ENCODE data around the gene HINT2.

The HINT2 gene

DNA sequence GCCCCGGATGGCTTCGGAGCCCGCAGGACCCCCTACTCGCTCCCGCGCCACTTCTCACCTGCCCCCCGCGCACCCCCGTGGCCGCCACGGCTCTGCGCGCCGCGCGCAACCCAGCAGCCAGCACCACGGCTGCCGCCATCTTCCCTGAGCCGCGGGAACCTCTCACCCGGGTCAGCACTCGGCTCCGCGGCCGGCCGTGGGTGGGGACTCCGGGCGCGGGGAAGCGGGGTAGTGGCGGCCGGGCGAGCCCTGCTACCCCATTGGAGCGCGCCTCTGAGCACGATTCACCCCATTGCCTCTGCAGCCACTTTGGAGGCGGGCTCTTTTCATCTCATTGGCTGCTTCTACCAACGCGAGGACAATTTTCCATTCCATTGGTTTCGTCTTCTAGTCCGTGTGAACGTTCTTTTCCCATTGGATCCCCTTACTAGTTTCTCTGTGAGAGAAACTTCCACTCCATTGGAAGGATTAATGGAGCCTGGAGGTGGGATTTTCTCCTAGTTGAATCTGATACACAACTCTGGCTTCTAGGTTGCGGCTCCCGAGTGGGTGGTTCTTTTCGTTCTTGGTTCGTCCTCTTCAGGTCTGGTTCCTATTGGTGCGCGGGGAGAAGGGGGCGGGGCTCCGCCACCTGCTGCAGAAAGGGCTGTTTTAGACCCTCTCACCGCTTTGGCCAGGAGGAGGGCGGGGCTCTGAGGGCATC is at the start of gene HINT2:
Gene HINT2 (minus strand): TSS at position 202 of the 703 bp plus-strand sequence. CDS start 63 bp downstream, at position 139.
- peak; percentile 92 for DNase-seq (ENCODE audit: low read depth)

DNA sequence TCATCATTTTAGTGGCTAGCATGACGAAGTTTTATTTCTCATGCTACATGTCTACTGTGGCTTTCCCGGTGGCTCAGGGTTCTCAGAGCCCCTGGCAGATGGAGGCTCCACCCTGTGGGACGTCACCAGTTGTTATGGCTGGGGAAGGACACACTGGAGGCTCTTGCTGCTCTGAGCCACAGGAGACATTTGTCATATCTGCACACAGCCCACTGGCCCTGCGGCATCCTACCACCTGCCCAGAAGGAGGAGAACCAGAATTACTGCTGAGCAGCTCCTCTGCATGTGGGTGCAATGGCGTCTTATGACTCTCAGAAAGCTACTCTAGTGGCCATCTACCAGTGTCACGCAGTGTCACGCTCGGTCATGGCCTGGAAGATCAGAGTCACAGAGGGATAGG is 48.7 kb upstream of the HINT2 start:
- DNase-seq (ENCODE audit: low read depth): no peak

DNA sequence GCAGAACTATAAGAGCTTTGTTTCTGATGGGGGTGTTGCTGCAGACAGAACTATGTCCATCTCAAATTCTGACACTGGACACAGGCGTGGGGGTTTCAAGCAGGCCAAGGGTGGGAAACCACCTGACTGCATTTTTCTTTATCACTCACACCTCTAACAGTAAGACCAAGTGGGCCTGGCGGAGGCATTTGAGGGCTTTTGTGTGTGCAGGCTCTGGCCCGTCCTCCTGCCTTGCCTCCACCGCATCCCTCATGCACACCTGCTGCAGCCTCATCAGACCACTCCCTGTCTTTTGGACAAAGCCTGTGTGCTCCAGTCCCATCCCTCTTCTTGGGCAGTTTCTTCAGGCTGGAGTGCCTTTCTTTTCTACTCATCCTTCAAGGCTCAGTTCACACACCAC is 47.5 kb upstream of the HINT2 start:
- DNase-seq (ENCODE audit: low read depth): no peak

DNA sequence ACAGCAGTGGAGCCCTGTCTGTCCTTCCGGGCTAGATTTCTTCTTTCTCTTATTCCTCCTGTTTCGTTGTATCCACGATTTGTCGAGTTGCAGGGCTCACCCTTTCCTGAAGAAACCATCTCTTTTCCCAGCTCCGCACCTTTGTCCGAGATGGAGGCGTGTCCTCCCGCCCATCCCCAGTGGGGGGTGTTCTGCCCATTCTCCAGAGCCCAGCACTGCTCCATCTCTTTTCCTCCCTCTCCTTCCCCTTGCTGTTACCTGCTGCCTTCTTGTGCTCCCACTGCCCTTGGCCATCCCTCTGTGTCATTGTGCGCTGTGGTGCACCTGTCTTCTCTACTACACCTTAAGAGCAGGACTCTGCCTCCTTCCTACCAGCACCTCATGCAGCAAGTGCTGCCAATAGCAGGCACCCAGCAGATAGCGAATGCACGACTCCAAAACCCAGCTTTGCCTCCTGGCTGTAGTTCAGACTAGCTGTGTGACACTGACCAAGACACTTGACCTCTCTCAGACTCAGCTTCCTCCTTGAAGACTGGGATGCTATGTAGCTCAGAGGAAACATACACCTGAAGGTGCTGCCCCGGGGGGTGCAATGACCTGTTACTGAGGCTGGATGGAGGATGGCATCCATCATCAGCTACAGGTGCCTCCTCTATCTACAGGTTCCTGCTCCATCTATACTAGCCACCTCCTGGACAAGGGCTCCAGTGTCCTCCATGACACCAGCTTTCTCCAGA is 46.5 kb upstream of the HINT2 start:
- DNase-seq (ENCODE audit: low read depth): no peak

DNA sequence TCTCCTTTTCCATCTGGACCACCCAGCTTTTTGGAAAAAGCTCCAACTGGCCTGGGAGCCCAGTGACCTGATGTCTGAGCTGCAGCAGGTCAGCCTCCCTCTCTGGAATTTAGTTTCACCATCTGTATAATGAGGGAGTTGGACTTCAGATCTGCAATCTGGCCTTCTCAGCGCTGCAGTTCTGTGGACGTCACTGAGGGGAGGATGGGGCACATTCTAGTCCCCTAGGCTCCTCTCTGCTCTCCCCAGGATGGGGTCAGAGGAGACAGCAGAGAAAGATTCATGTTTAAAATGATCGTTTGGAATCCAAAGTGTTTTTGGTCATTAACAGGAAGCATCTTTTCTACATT is 45.1 kb upstream of the HINT2 start:
- no peak for DNase-seq (ENCODE audit: low read depth)

GRCh38 chr9:35859310-35859989 is 44.6 kb upstream of the HINT2 start:
- no peak for DNase-seq (ENCODE audit: low read depth)

GRCh38 chr9:35858458-35858857 is 43.6 kb upstream of the HINT2 start:
- no peak for DNase-seq (ENCODE audit: low read depth)

- no peak for DNase-seq (ENCODE audit: low read depth)
Observed at GRCh38 chr9:35856882-35857281, 42.0 kb upstream of the HINT2 start.

- no peak for DNase-seq (ENCODE audit: low read depth)
Observed at GRCh38 chr9:35856206-35856605, 41.4 kb upstream of the HINT2 start.

- no peak for DNase-seq (ENCODE audit: low read depth)
Observed at GRCh38 chr9:35854091-35854762, 39.4 kb upstream of the HINT2 start.

GRCh38 chr9:35852876-35853865 is 38.3 kb upstream of the HINT2 start:
- DNase-seq (ENCODE audit: low read depth): no peak

- no peak for DNase-seq (ENCODE audit: low read depth)
Observed at GRCh38 chr9:35852267-35852815, 37.5 kb upstream of the HINT2 start.

DNA sequence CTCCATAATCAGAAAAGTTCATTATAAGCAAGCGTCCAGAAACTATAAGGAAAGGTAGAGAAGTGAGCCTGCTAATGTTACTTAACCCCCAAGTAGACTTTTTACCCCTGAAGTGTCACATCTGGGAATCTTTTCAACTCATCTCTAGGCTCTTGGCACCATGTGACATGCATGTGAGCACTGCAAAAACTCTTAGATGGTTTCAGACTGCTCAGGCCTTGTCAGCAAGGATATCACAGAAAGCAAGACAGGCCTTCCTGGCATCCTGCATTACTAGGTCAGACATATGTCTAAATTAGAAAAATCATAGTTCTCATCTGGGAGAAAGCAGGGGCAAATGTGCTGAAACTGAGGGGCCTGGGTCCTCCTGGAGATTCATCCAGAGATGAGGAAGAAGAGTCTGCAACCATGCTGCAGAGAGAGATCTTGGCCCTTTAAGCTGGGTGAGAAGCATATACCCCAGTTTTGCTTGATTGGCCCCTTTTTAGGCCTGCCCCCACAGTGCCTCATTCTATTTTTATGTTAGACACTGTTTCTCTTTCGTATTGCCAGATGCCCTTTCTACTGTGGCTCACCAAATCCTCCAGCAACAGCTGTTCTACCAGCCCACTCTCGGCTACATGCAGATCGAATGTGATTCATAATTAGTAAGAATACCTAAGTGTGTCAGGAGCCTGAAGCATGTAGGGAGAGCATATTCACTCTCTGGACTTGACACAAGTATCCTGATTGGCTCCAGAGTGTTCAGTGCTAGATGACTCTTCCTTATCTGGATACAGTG is 33.1 kb upstream of the HINT2 start:
- no peak for DNase-seq (ENCODE audit: low read depth)

GRCh38 chr9:35845824-35846771 is 31.3 kb upstream of the HINT2 start:
- no peak for DNase-seq (ENCODE audit: low read depth)

- no peak for DNase-seq (ENCODE audit: low read depth)
Observed at GRCh38 chr9:35844628-35845270, 29.9 kb upstream of the HINT2 start.

DNA sequence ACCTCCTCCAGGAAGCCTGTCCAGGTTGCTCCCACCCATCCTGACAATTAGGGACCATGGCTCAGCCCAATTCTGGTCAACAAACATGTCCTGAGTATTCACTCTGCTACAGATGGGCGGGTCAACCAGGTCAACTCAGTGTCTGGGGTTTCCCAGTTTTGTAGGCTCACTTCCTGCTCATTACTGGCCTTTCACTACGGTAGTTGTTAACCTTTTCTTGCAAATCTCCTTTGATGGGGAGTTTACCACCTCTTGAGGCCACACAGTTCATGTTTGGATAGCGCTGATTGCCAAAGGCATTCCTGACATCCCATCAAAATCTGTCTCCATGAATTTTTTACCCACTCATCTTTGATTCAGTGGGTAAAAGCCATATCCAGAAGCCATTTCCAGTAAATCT is 28.0 kb upstream of the HINT2 start:
- no peak for DNase-seq (ENCODE audit: low read depth)

- no peak for DNase-seq (ENCODE audit: low read depth)
Observed at GRCh38 chr9:35842020-35842745, 27.3 kb upstream of the HINT2 start.

DNA sequence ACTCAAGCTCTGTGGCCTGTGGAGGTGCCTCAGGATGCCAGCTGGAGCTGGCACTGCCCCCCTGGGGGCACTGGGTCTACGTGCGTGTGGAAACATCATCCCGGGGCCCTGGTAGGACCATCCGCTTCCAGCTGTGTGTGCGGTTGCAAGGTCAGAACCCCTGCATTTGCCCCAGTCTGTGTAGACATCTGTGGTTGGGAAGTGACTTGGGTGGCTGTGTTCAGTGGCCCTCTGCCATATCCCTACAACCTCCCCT is 26.7 kb upstream of the HINT2 start:
- no peak for DNase-seq (ENCODE audit: low read depth)

Measured in activated T-helper 1 cell treated with Interleukin-2 at 50 U/mL for 16 hours (primary cell).